Psoas muscle (tissue), 8 donors: ENCODE measurements around the gene PRR9. TPM values are rescaled to one million over a fixed set of nuclear protein-coding genes. Genes with fewer than 3 reads are reported as not detected.

Source experiments
- ATAC-seq, 4 donors: fragments of 200-7000 bp; cut with Tn5 transposase; one replicate each; pipeline ENCODE4 v1.9.1; 2020; ENCODE audit warnings: moderate library complexity in 3 of 4, mild to moderate bottlenecking in 2 of 4
- DNase-seq, 2 donors: peaks; one replicate each; pipeline ENCODE4 v3.0.0-alpha.2; 2020
- H3K27ac ChIP-seq: fragments of 200-600 bp; one replicate; pipeline ENCODE4 v1.8.0; 2022
- H3K27me3 ChIP-seq, 3 donors: fragments of 200-600 bp in 1 of 3; one replicate each; pipeline versions ENCODE4 v1.6.1 to v1.8.0; 2013 to 2022; ENCODE audit warnings: low read length in 2 of 3, mild to moderate bottlenecking in 2 of 3, moderate library complexity in 1 of 3; ENCODE audit not compliant: insufficient read depth in 3 of 3
- H3K36me3 ChIP-seq, 2 donors: fragments of 200-600 bp in 1 of 2; one replicate each; pipeline versions ENCODE4 v1.6.1 to v1.8.0; 2013 to 2022; ENCODE audit warnings: low read depth in 1 of 2, mild to moderate bottlenecking in 1 of 2, moderate library complexity in 1 of 2; ENCODE audit not compliant: insufficient read depth in 1 of 2
- H3K4me1 ChIP-seq: fragments of 200-600 bp; one replicate; pipeline ENCODE4 v1.8.0; 2022
- H3K4me3 ChIP-seq: fragments of 200-600 bp; one replicate; pipeline ENCODE4 v1.8.0; 2022; ENCODE audit warnings: mild to moderate bottlenecking
- H3K9me3 ChIP-seq: fragments of 200-600 bp; one replicate; pipeline ENCODE4 v1.8.0; 2022
- CTCF ChIP-seq: fragments of 200-600 bp; IDR thresholded peaks from one replicate; pipeline ENCODE4 v1.8.0; 2022; ENCODE audit warnings: antibody characterized with exemption
- WGBS, 3 donors: extraction: QIAGEN DNeasy Blood & Tissue Kit; methylation state at CpG; one replicate each; pipeline versions ENCODE4 v1.1.6 to v1.1.7; 2013; 5-methylcytosine and 5-hydroxymethylcytosine counted together
- intact Hi-C, 2 donors: fragments of 100-400 bp; cut with DNase I; formaldehyde crosslinking; loops; one replicate each; pipeline versions ENCODE4 v1.11.0 to v1.14.2; 2022
- polyA plus RNA-seq, 3 donors: library from polyadenylated mRNA; stranded (reverse); fragments of 200-250 nt; gene quantifications; one replicate each; pipeline ENCODE4 v1.2.3, GENCODE V29; 2013
- total RNA-seq, 4 donors: library from RNA; stranded (reverse); fragmentation: NEBNext Ultra II Directional in 2 of 4; extraction: Animal tissue kit (Norgen Biotek cat#: 25700) in 2 of 4; gene quantifications; one replicate each; pipeline versions ENCODE4 v1.2.1 to v1.2.4, GENCODE V29; 2021 to 2023
- donor health status: healthy with polysubstance abuse.
- donor health status: DM: no; HTN: no; CAD: no; lungs with moderate emphysema.
- donor health status: Bipolar disorder and iron deficiency.
- donor health status: healthy.
- donor health status: DM: yes; HTN: yes; CAD: no.
- donor health status: DM: no; HTN: no; CAD: no.
- donor health status: DM: no; HTN: no; CAD: no.
- donor health status: DM: yes; HTN: yes; CAD: no.

PRR9 gene
- total and polyA plus RNA-seq, 7 donors: 0.04 TPM; not detected in 6

- Histone ChIP-seq H3K36me3 (no peaks in the 10 kb centered on the region), H3K4me1 (no peaks in the 10 kb centered on the region), H3K27ac (no peak overlapping the region), H3K9me3 (no peaks in the 10 kb centered on the region), H3K27me3 (peaks cover 0 to 5% (median 0%) of the 10 kb centered on the region in 3 donors), H3K4me3 (no peak overlapping the region)
- no peak for ATAC-seq
- intact Hi-C loops: no loop called here
- WGBS, 3 donors: 53 to 64% (median 55%) methylated on average over 4 of the region's 4 CpGs
- DNase-seq: no peak
- no peak for TF ChIP-seq CTCF
Observed at GRCh38 chr1:153251988-153252387, 34.6 kb downstream of the PRR9 start.

- Histone ChIP-seq H3K4me1 (no peaks in the 10 kb centered on the region), H3K27me3 (peaks cover 0 to 6% (median 0%) of the 10 kb centered on the region in 3 donors), H3K27ac (no peak overlapping the region), H3K9me3 (no peaks in the 10 kb centered on the region), H3K36me3 (no peaks in the 10 kb centered on the region), H3K4me3 (no peak overlapping the region)
- WGBS, 3 donors: 34 to 86% (median 51%) methylated on average over 2 of the region's 2 CpGs
- DNase-seq: no peak
- intact Hi-C loops: no loop called here
- TF ChIP-seq CTCF: no peak
- ATAC-seq: no peak
Observed at GRCh38 chr1:153253076-153253475, 35.7 kb downstream of the PRR9 start.

GRCh38 chr1:153253693-153254092, 36.3 kb downstream of the PRR9 start:
- no peak for TF ChIP-seq CTCF
- WGBS, 3 donors: 33 to 50% (median 36%) methylated on average over 1 of the region's 1 CpG
- ATAC-seq (no peak), DNase-seq (no peak)
- Histone ChIP-seq H3K27me3 (peaks cover 0 to 12% (median 0%) of the 10 kb centered on the region in 3 donors), H3K27ac (no peak overlapping the region), H3K4me1 (no peaks in the 10 kb centered on the region), H3K9me3 (no peaks in the 10 kb centered on the region), H3K36me3 (no peaks in the 10 kb centered on the region), H3K4me3 (no peak overlapping the region)
- intact Hi-C loops: no loop called here

- H3K27ac ChIP-seq: no peak within 1 kb of the TSS
- H3K27me3 ChIP-seq: peaks cover 0 to 52% (median 19%) of the 10 kb centered on the region in 3 donors
- H3K4me3 ChIP-seq: no peak within 1 kb of the TSS
- intact Hi-C loops: no loop called here
- DNase-seq (no peak), ATAC-seq (no peak)
- no peaks in the 10 kb centered on the region for H3K9me3 ChIP-seq
- 73 to 84% (median 83%) methylated on average over 3 of the region's 3 CpGs for WGBS, 3 donors
- H3K36me3 ChIP-seq: no peaks in the 10 kb centered on the region
- peaks cover 4% of the 10 kb centered on the region for H3K4me1 ChIP-seq
- no peak for TF ChIP-seq CTCF
Observed at GRCh38 chr1:153259387-153259786, 42.0 kb downstream of the PRR9 start, which contains the start of gene LORICRIN. LORICRIN (plus strand) TSS chr1:153259687; CDS start chr1:153260950, 1,263 bp downstream.
